Measurements from ENCODE around the gene LRRN2.
"Not testable (repeated sequence)": the region's sequence is repeated elsewhere in the genome, so short reads cannot be mapped to it uniquely, and the experiment has no call there.

LRRN2 gene

DNA sequence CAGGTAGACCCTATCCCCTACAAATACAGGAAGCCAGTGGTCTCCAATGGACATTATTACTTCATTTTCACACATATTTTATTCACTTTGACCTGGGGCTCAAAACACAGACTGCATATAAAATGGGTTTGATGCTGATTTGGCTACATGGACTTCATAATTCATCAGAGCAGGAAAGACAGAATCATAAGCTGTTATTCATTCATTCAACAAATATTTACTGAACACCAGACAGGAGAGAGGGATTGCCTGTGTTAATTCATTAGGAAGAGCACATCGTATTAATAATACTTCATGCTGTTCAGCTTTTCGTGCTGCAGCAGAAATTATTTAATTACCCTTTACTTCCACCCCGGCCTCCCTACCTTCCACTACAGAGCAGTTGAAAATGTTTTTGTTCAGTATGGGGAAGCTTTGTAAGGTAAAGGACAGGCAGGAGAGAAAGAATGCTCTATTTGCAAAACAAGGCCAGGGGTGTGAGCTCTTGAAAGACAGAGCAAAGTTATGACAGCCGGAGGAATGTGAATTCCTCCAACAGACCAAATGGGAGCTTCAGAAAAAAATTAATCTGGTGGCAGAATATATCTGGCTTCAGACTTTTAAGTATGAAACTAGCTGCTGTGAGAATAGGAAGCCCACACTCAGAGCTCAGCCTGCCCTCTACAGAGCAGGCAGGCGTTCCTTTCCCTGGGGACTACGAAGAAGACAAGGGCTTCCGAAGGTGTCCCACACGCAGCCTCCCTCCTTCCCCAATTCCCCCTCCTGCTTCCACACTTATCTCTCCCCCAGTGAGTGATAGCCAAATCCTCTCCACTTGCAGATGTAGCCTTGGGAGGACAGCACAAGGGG is 111.3 kb downstream of the LRRN2 start:
- no peak for TF ChIP-seq ZNF274 (IDR thresholded peaks at IDR 0.05; ENCODE audit: low read depth, low read length)
- no peak overlapping the region for H3K4me3 ChIP-seq (ENCODE audit: low read length)

DNA sequence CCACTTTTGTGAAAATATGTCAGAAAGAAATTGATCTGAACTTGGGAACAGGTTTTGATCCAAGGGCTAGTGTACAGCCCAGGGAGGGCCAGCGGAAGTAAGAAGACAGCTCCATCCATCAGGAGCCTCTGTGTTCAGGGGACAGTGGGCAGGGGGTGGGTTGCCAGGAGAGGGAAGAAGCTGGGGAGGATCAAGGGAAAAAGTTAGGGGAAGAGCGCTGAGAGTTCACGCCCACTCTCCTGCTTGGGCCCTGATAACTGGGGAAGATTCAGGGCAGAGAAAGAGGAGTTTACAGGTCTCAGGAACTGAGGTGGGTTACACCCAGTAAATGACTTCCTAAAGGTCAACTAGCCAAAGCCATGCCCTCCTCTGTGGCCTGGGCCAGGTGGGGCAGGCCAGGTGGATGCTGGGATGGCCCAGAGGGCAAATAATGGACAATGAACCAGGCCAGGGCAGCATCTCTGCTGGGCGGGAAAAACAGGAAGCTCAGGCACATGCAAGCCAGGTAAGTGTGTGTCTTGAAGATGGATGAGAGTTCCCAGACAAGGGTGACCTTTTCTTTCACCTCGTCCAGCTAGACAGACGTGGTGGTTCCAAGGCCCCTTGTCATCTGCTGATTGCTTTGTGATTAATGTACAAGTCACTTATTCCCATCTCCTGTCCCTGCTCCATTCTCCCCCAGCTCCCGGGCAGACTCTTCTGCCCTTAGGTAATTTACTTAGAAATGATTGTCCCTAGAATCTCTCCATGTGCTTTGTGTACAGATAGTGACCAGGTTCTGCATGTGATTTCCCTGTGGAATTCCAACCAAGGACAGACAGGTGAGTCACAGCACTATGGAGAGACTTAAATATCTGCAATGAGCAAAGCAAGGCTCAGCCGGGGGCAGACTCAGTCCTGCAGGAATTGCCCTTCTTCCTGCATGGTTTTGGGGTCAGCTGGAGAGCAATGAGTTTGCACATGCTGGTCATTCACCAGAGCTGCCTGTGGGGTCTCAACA is 112.3 kb downstream of the LRRN2 start:
- H3K4me3 ChIP-seq (ENCODE audit: low read length): no peak overlapping the region
- no peak for TF ChIP-seq ZNF274 (IDR thresholded peaks at IDR 0.05; ENCODE audit: low read depth, low read length)

DNA sequence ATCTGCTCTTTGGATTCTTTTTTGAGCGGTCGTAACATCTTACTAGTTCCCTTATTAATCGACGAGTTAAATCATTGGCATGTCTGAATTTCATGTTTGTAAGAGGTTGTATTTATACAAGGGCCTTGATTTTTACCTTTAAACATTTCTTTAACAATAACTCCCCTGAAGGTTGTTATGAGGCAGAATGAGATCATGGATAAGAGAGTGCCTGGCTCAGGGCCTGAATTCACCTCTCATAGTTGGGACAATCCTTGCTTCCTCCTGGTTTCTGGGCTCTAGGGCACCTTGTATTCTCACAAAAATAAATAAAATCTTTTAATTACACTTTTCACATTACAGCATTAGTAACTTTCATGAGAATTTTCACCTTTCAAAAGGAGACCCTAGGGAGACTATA is 113.9 kb downstream of the LRRN2 start:
- TF ChIP-seq ZNF274 (IDR thresholded peaks at IDR 0.05; ENCODE audit: low read depth, low read length): no peak

DNA sequence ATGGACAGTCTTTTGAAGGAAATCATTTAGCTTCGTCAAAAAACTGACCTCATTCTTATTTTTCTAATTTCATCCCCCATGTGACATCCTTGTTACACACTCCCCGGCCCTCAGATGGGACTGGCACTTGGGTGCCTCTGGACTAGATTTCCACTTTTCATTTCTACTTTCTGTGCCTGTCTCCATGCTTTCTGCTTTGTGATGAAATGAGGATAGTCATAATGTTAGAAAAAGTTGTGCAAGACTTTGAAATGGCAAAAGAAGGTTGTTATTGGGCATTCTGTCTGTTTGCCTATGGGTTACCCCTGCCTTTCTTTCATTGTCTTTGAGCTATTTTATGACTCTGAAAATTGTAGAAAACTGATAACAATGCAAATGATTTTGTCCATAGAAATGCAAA is 114.4 kb downstream of the LRRN2 start:
- no peak overlapping the region for H3K4me3 ChIP-seq (ENCODE audit: low read length)
- TF ChIP-seq ZNF274 (IDR thresholded peaks at IDR 0.05; ENCODE audit: low read depth, low read length): no peak

More for the DNA sequence above, 113.9 kb downstream of the LRRN2 start:
- H3K4me3 ChIP-seq (ENCODE audit: low read length): no peak overlapping the region

DNA sequence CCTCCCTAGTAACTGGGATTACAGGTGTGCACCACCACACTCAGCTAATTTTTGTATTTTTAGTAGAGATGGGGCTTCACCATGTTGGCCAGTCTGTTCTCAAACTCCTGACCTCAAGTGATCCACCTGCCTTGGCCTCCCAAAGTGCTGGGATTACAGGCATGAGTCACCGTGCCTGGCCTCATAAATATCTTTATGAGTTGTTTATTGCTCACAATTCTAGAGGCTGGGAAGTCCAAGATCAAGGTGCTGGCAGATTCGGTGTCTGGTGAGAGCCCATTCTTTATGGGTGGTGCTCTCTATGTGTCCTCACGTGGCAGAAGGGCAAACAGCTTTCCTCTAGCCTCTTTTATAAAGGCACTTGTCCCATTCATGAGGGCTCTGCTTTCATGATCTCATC is 115.5 kb downstream of the LRRN2 start:
- H3K4me3 ChIP-seq (ENCODE audit: low read length): not testable (repeated sequence)

DNA sequence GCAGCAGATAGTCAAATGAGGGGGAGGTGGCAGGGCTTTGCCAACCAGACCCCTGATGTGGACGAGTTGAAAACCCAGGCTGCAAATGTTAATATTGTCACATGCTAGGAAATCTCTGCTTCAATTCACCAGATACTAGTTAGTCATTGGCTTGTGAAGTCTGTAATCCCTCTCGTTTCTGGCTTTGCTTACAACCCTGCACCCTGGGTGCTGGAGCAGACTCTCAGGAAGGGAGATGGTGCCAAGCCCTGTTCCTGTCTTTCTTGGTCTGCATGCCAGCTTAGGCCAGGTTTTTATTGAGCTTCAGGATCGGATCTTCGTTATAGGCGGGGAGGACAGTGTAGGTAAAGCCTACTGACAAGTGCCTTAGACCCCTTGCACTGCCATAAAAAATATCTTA is 116.1 kb downstream of the LRRN2 start:
- no peak for TF ChIP-seq ZNF274 (IDR thresholded peaks at IDR 0.05; ENCODE audit: low read depth, low read length)
- H3K4me3 ChIP-seq (ENCODE audit: low read length): no peak overlapping the region

DNA sequence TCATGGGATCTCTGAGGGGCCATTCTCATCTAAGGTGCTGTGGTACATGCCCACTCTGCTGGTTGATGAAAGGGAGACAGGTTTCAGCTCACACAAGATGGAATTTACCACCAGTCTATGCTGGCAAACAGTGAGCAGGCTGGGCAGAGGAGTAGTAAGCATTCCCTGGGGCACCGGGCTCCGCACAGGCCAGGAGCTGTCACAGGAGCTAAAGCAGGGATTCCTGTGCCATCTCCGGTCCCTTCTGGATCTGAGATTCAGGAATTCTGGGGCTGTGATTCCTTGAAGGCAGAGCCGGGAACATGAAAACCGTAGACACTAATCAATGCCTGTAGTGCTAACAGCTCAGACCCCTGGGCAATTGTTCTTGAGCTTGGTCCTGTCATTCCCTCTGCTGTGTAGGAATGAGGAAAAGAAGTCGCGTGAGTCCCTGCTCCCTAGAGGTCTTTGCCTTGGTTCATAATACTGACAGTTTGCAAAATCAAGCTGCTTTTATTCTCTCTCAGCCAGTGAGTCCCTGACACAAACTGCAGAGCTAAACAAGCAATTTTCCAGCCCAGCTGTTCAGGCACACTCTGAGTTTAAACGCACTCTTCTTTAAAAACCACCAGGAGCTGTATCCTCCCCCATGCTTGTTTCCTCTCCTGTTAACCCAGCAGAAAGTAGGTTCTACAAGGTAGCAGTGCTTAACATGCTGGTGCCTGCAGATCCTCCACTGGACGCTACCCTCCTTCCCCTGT is 116.8 kb downstream of the LRRN2 start:
- no peak overlapping the region for H3K4me3 ChIP-seq (ENCODE audit: low read length)
- no peak for TF ChIP-seq ZNF274 (IDR thresholded peaks at IDR 0.05; ENCODE audit: low read depth, low read length)
